ENCODE measurements around the gene PDCD11.
A peak's percentile ranks its signal among the peaks of the same experiment; 100 is the strongest.
"Not testable (repeated sequence)": the region's sequence is repeated elsewhere in the genome, so short reads cannot be mapped to it uniquely, and the experiment has no call there.

The PDCD11 gene

GRCh38 chr10:103475437-103475836 is 79.0 kb downstream of the PDCD11 start:
- DNase-seq, result no peak

GRCh38 chr10:103476046-103476768 is 79.8 kb downstream of the PDCD11 start:
- no peak for DNase-seq

GRCh38 chr10:103478671-103479070 is 82.2 kb downstream of the PDCD11 start:
- no peak for DNase-seq

GRCh38 chr10:103479135-103479534 is 82.7 kb downstream of the PDCD11 start, which contains the start of gene CALHM3:
Gene CALHM3 (minus strand): TSS chr10:103479240. CDS start chr10:103479032, 208 bp downstream.
- no peak for DNase-seq

GRCh38 chr10:103480521-103480920 is 84.1 kb downstream of the PDCD11 start:
- no peak for DNase-seq

- no peak for DNase-seq
Measured at GRCh38 chr10:103481974-103482531, 85.6 kb downstream of the PDCD11 start.

- not testable (repeated sequence) for DNase-seq
Measured at GRCh38 chr10:103486635-103487409, 90.4 kb downstream of the PDCD11 start.

- no peak for DNase-seq
Measured at GRCh38 chr10:103487410-103487708, 90.9 kb downstream of the PDCD11 start.

- DNase-seq, result no peak
Measured at GRCh38 chr10:103490986-103491314, 94.5 kb downstream of the PDCD11 start.

- DNase-seq, result no peak
Measured at GRCh38 chr10:103491729-103492364, 95.4 kb downstream of the PDCD11 start.

- no peak for DNase-seq
Measured at GRCh38 chr10:103492655-103493261, 96.3 kb downstream of the PDCD11 start.

GRCh38 chr10:103493362-103493915 is 97.0 kb downstream of the PDCD11 start, which contains the start of gene NEURL1:
Gene NEURL1 (plus strand): TSS chr10:103493705. CDS start chr10:103494388, 683 bp downstream.
- DNase-seq, result peak; percentile 34

GRCh38 chr10:103493916-103494877 is 97.8 kb downstream of the PDCD11 start:
- no peak for DNase-seq

GRCh38 chr10:103495321-103495720 is 98.9 kb downstream of the PDCD11 start:
- no peak for DNase-seq

Data from NCI-H1105 (cell line).